Fibroblast of skin of scalp (primary cell): Measurements from ENCODE around the gene CTIF.

Source experiments
- DNase-seq: peaks from one replicate; pipeline ENCODE4 v3.0.0-alpha.2; 2013

The CTIF gene

GRCh38 chr18:48910972-48911545 is 372.2 kb downstream of the CTIF start:
- no peak for DNase-seq
